SU-DHL-6 (cell line): ENCODE measurements around the gene SMOC1.

ENCODE experiments used
- H2AFZ ChIP-seq: fragments of 200-600 bp; sonication (generic); 2 replicates; pipeline ENCODE4 v1.6.1; 2014; ENCODE audit warnings: low read depth, mild to moderate bottlenecking, moderate library complexity, mixed read lengths, antibody characterized with exemption, low read length; ENCODE audit not compliant: severe bottlenecking
- H3F3A ChIP-seq: fragments of 200-600 bp; shearing (Covaris generic); 2 replicates; pipeline ENCODE4 v1.6.0; 2016; ENCODE audit warnings: antibody characterized with exemption, mild to moderate bottlenecking; ENCODE audit not compliant: insufficient read depth
- H3K27ac ChIP-seq: fragments of 200-600 bp; sonication (generic); 2 replicates; pipeline ENCODE4 v1.5.1; 2016; ENCODE audit warnings: low read depth, mild to moderate bottlenecking, low read length, moderate library complexity, mixed read lengths
- H3K27me3 ChIP-seq: fragments of 200-600 bp; sonication (generic), shearing (Covaris generic); 2 replicates; pipeline ENCODE4 v1.6.0; 2014; ENCODE audit warnings: mild to moderate bottlenecking, low read length
- H3K36me3 ChIP-seq: fragments of 200-600 bp; sonication (generic); 2 replicates; pipeline ENCODE4 v1.6.1; 2014; ENCODE audit warnings: mild to moderate bottlenecking, low read length, mixed read lengths
- H3K4me2 ChIP-seq: fragments of 300-600, 200-600 bp; shearing (Covaris generic), sonication (generic); 2 replicates; pipeline ENCODE4 v1.6.0; 2014; ENCODE audit warnings: low read length, low read depth, mild to moderate bottlenecking; ENCODE audit not compliant: poor library complexity, severe bottlenecking
- H3K4me3 ChIP-seq: fragments of 200-600 bp; sonication (generic); 2 replicates; pipeline ENCODE4 v1.5.1; 2014; ENCODE audit warnings: antibody characterized with exemption, low read length, mild to moderate bottlenecking, mixed read lengths; ENCODE audit not compliant: insufficient read depth, poor library complexity, severe bottlenecking
- H3K79me2 ChIP-seq: fragments of 200-600 bp; sonication (generic); 2 replicates; pipeline ENCODE4 v1.6.1; 2014; ENCODE audit warnings: mild to moderate bottlenecking, low read length, moderate library complexity; ENCODE audit not compliant: insufficient read depth
- H3K9ac ChIP-seq: fragments of 200-600 bp; sonication (generic); 2 replicates; pipeline ENCODE4 v1.7.0; 2014; ENCODE audit warnings: mild to moderate bottlenecking, low read length
- H3K9me2 ChIP-seq: fragments of 200-600 bp; sonication (generic); replicated peaks from 2 replicates; pipeline ENCODE4 v1.6.1; 2014; ENCODE audit warnings: low read length; ENCODE audit not compliant: insufficient read depth
- H3K9me3 ChIP-seq: fragments of 200-600 bp; sonication (generic); 2 replicates; pipeline ENCODE4 v1.6.1; 2014; ENCODE audit warnings: low read length, mixed read lengths; ENCODE audit not compliant: insufficient read depth
- H4K20me1 ChIP-seq: fragments of 200-600 bp; sonication (generic); 2 replicates; pipeline ENCODE4 v1.6.1; 2014; ENCODE audit warnings: low read depth, mild to moderate bottlenecking, antibody characterized with exemption, low read length, moderate library complexity, mixed read lengths
- EZH2phosphoT487 ChIP-seq: fragments of 200-600 bp; sonication (generic), shearing (Covaris generic); conservative IDR thresholded peaks from 2 replicates; pipeline ENCODE4 v1.6.1; 2018; ENCODE audit warnings: mild to moderate bottlenecking, antibody characterized with exemption, low read length, moderate library complexity, mixed read lengths
- TF ChIP-seq, protein P1 (sequence below): fragments of 200-600 bp; sonication (generic); IDR thresholded peaks from one replicate; pipeline ENCODE4 v1.5.1; 2017; ENCODE audit warnings: antibody characterized with exemption, mild to moderate bottlenecking, low read length, moderate library complexity; ENCODE audit not compliant: insufficient read depth, poor library complexity, severe bottlenecking

SMOC1 gene

DNA sequence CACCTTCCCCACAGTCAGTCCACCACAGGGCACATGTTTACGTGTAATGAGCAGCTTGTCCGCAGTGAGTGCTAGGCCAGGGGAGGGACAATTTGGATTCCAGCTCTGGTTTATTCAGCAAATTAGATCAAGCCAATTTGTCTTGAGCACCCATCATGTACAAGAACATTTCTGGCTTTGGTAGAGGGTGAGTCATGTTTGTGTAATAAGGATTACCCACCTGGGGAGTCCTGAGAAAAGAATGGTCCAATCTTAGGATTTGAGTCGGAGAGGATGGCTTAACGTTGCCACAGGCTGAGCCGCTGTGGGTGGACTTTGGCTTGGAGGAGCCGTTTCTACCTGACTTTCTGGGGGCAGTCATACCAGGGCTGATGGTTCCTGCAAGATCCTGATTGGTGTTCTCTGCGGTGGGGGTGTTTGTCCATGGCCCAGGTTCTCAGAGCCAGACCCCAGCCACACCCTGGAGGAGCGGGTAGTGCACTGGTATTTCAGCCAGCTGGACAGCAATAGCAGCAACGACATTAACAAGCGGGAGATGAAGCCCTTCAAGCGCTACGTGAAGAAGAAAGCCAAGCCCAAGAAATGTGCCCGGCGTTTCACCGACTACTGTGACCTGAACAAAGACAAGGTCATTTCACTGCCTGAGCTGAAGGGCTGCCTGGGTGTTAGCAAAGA, 143.7 kb downstream of the SMOC1 start:
- no peaks in the 10 kb centered on the region for H3K27me3 ChIP-seq
- no peaks in the 10 kb centered on the region for H3F3A ChIP-seq
- H3K27ac ChIP-seq: no peak overlapping the region
- H4K20me1 ChIP-seq: no peaks in the 10 kb centered on the region
- no peak overlapping the region for H3K4me2 ChIP-seq
- no peaks in the 10 kb centered on the region for H3K36me3 ChIP-seq
- no peak overlapping the region for H3K4me3 ChIP-seq
- H3K79me2 ChIP-seq: no peaks in the 10 kb centered on the region
- no peaks in the 10 kb centered on the region for H3K9me3 ChIP-seq
- no peak overlapping the region for H2AFZ ChIP-seq
- H3K9ac ChIP-seq: no peak overlapping the region
- H3K9me2 ChIP-seq: no peaks in the 10 kb centered on the region
- no peak for TF ChIP-seq EZH2phosphoT487
- TF ChIP-seq, protein P1, sequence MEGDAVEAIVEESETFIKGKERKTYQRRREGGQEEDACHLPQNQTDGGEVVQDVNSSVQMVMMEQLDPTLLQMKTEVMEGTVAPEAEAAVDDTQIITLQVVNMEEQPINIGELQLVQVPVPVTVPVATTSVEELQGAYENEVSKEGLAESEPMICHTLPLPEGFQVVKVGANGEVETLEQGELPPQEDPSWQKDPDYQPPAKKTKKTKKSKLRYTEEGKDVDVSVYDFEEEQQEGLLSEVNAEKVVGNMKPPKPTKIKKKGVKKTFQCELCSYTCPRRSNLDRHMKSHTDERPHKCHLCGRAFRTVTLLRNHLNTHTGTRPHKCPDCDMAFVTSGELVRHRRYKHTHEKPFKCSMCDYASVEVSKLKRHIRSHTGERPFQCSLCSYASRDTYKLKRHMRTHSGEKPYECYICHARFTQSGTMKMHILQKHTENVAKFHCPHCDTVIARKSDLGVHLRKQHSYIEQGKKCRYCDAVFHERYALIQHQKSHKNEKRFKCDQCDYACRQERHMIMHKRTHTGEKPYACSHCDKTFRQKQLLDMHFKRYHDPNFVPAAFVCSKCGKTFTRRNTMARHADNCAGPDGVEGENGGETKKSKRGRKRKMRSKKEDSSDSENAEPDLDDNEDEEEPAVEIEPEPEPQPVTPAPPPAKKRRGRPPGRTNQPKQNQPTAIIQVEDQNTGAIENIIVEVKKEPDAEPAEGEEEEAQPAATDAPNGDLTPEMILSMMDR: no peak

DNA sequence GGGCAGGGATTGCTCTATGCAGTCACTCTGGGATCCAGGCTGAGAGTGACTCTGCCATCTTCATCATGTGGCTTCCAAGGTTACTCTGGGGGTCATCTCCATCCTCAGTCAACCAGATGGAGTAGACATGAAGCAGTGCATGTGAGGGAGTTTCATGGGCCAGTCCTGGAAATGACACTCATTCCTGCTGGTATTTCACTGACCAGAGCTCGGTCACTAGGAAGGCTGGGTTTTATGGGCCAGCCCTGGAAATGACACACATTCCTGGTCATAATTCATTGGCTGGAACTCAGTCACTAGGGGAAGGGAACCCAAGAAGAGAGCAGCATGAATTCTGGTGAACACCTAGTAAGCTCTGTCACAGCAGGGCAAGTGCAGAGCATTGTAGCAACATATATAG, 144.7 kb downstream of the SMOC1 start:
- no peak overlapping the region for H3K4me3 ChIP-seq
- no peaks in the 10 kb centered on the region for H3K36me3 ChIP-seq
- H3K9ac ChIP-seq: no peak overlapping the region
- no peak for TF ChIP-seq EZH2phosphoT487
- TF ChIP-seq, protein P1: no peak
- H3K79me2 ChIP-seq: no peaks in the 10 kb centered on the region
- H2AFZ ChIP-seq: no peak overlapping the region
- no peaks in the 10 kb centered on the region for H3K27me3 ChIP-seq
- no peaks in the 10 kb centered on the region for H3K9me3 ChIP-seq
- no peaks in the 10 kb centered on the region for H3F3A ChIP-seq
- no peak overlapping the region for H3K4me2 ChIP-seq
- H4K20me1 ChIP-seq: no peaks in the 10 kb centered on the region
- H3K27ac ChIP-seq: no peak overlapping the region
- no peaks in the 10 kb centered on the region for H3K9me2 ChIP-seq

DNA sequence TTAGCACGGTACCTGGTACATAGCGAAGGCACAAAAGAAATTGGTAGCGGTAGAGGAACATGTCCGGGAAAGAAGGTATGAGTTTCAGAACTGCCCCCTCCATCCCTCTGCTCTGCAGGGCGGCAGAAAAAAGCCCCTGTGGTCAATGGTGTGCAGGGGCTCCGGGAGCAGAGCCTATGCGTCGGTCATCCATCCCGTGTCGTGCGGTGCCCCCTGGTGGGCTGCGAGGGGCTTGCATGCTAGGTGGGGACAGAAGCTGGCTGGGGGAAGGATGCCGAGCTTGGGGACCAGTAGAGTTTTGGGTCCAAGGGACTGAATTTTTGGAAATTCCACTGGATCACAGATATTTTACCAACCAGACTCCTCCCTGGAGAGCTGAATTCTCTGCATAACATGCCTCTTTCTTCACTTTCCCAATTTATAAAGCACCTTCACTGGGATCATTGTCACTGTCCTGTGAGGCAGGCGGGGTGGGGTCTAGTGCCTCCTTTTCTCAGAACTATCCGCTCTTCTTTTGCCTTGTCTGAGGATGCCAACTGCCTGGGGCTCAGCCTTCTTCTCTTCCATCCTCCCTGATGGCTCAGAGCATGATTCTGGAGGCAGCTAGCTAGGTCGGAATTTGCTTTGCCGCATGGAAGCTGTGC, 148.7 kb downstream of the SMOC1 start:
- no peak overlapping the region for H3K4me3 ChIP-seq

More for the DNA sequence above, 148.7 kb downstream of the SMOC1 start:
- no peaks in the 10 kb centered on the region for H3F3A ChIP-seq
- H3K9me2 ChIP-seq: no peaks in the 10 kb centered on the region
- no peak overlapping the region for H3K27ac ChIP-seq
- H3K79me2 ChIP-seq: no peaks in the 10 kb centered on the region
- no peaks in the 10 kb centered on the region for H3K27me3 ChIP-seq
- H3K4me2 ChIP-seq: no peak overlapping the region
- no peak for TF ChIP-seq EZH2phosphoT487
- TF ChIP-seq, protein P1: peak; percentile 92
- H4K20me1 ChIP-seq: no peaks in the 10 kb centered on the region
- H3K9me3 ChIP-seq: no peaks in the 10 kb centered on the region
- no peaks in the 10 kb centered on the region for H3K36me3 ChIP-seq
- no peak overlapping the region for H3K9ac ChIP-seq
- no peak overlapping the region for H2AFZ ChIP-seq
